ENCODE measurements around the gene IRF9.

IRF9 gene

DNA sequence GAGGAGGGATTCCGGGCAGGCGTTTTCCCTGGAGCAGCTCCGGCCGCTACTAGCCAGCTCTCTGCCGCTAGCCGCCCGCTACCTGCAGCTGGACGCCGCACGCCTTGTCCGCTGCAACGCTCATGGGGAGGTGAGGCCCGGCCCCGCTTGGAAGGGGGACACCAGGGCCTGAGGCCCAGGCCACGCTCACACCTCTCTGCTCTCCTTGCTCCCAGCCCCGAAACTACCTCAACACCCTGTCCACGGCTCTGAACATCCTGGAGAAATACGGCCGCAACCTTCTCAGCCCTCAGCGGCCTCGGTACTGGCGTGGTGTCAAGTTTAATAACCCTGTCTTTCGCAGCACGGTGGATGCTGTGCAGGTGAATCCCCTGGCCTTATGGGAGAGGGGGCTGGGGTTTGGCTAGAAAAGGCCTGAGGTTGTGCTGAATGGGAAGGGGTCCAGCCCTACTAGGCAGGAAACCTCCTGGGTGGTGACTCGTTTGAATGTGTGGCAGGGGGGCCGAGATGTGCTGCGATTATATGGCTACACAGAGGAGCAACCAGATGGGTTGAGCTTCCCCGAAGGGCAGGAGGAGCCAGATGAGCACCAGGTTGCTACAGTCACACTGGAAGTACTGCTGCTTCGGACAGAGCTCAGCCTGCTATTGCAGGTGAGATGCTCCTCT lies 13.2 kb upstream of the IRF9 start:
- TF ChIP-seq, protein P1, sequence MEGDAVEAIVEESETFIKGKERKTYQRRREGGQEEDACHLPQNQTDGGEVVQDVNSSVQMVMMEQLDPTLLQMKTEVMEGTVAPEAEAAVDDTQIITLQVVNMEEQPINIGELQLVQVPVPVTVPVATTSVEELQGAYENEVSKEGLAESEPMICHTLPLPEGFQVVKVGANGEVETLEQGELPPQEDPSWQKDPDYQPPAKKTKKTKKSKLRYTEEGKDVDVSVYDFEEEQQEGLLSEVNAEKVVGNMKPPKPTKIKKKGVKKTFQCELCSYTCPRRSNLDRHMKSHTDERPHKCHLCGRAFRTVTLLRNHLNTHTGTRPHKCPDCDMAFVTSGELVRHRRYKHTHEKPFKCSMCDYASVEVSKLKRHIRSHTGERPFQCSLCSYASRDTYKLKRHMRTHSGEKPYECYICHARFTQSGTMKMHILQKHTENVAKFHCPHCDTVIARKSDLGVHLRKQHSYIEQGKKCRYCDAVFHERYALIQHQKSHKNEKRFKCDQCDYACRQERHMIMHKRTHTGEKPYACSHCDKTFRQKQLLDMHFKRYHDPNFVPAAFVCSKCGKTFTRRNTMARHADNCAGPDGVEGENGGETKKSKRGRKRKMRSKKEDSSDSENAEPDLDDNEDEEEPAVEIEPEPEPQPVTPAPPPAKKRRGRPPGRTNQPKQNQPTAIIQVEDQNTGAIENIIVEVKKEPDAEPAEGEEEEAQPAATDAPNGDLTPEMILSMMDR (IDR thresholded peaks at IDR 0.05; ENCODE audit: low read depth, low read length): no peak

DNA sequence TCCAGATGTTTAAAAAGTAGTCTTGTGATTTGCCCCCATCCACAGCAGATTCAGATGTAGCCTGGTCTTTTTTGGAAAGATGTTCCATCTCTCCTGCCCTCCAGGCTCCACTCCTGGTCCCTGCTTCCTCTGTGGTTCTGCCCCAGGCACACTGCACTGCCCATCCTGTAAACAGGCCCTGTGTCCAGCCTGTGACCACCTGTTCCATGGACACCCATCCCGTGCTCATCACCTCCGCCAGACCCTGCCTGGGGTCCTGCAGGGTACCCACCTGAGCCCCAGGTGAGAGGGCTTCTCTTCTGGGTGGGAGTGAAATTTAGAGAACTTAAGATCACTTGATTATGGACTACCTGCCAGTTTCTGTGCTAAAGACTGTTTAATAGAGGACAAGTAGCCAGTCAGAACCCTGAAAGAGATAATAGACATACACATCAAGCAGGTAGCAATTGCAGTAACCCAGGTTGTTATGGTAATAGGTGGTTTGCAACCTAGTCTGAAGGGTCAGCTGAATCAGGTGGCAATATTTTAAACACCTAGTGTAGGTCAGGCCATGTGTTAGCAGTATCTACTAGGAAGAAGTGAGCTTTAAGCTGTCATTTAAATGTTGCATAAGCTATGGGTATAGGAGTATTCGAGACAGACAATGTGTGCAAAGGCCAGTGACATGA lies 11.6 kb upstream of the IRF9 start:
- no peak overlapping the region for H3K4me3 ChIP-seq (replicated peaks in 1 of 2; ENCODE audit: low read depth in 2 of 2, low read length in 2 of 2)
- no peak for DNase-seq (ENCODE audit: low read depth in 2 of 2)
- TF ChIP-seq, protein P1 (IDR thresholded peaks at IDR 0.05; ENCODE audit: low read depth, low read length): no peak

More for the DNA sequence above, 13.2 kb upstream of the IRF9 start:
- no peak for DNase-seq (ENCODE audit: low read depth in 2 of 2)
- peak overlapping the region; percentile 88 to 91 for H3K4me3 ChIP-seq (replicated peaks in 1 of 2; ENCODE audit: low read depth in 2 of 2, low read length in 2 of 2)

DNA sequence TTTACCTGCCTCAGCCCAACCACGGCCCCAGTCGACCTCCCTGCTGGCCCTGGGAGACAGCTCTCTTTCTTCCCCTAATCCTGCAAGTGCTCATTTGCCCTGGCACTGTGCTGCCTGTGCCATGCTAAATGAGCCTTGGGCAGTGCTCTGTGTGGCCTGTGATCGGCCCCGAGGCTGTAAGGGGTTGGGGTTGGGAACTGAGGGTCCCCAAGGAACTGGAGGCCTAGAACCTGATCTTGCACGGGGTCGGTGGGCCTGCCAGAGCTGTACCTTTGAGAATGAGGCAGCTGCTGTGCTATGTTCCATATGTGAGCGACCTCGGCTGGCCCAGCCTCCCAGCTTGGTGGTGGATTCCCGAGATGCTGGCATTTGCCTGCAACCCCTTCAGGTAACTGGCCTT lies 11.0 kb upstream of the IRF9 start:
- H3K4me3 ChIP-seq (replicated peaks in 1 of 2; ENCODE audit: low read depth in 2 of 2, low read length in 2 of 2): no peak overlapping the region
- no peak for DNase-seq (ENCODE audit: low read depth in 2 of 2)
- TF ChIP-seq, protein P1 (IDR thresholded peaks at IDR 0.05; ENCODE audit: low read depth, low read length): no peak

DNA sequence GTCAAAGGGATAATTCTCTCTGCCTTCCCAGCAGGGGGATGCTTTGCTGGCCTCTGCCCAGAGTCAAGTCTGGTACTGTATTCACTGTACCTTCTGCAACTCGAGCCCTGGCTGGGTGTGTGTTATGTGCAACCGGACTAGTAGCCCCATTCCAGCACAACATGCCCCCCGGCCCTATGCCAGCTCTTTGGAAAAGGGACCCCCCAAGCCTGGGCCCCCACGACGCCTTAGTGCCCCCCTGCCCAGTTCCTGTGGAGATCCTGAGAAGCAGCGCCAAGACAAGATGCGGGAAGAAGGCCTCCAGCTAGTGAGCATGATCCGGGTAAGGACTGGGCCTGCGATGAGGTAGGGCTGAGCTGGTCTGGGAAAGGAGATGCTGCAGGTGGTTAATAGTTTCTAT lies 10.5 kb upstream of the IRF9 start:
- TF ChIP-seq, protein P1 (IDR thresholded peaks at IDR 0.05; ENCODE audit: low read depth, low read length): no peak
- DNase-seq (ENCODE audit: low read depth in 2 of 2): no peak
- H3K4me3 ChIP-seq (replicated peaks in 1 of 2; ENCODE audit: low read depth in 2 of 2, low read length in 2 of 2): no peak overlapping the region

DNA sequence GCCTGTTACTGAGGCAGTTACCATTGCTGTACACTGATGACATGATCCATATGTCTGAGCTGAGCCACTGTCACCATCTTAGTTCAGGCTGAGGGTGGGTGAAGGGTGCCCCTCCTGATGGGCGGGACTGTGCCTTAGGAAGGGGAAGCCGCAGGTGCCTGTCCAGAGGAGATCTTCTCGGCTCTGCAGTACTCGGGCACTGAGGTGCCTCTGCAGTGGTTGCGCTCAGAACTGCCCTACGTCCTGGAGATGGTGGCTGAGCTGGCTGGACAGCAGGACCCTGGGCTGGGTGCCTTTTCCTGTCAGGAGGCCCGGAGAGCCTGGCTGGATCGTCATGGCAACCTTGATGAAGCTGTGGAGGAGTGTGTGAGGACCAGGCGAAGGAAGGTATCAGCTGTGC lies 10.1 kb upstream of the IRF9 start:
- H3K4me3 ChIP-seq (replicated peaks in 1 of 2; ENCODE audit: low read depth in 2 of 2, low read length in 2 of 2): no peak overlapping the region
- no peak for DNase-seq (ENCODE audit: low read depth in 2 of 2)
- TF ChIP-seq, protein P1 (IDR thresholded peaks at IDR 0.05; ENCODE audit: low read depth, low read length): no peak

DNA sequence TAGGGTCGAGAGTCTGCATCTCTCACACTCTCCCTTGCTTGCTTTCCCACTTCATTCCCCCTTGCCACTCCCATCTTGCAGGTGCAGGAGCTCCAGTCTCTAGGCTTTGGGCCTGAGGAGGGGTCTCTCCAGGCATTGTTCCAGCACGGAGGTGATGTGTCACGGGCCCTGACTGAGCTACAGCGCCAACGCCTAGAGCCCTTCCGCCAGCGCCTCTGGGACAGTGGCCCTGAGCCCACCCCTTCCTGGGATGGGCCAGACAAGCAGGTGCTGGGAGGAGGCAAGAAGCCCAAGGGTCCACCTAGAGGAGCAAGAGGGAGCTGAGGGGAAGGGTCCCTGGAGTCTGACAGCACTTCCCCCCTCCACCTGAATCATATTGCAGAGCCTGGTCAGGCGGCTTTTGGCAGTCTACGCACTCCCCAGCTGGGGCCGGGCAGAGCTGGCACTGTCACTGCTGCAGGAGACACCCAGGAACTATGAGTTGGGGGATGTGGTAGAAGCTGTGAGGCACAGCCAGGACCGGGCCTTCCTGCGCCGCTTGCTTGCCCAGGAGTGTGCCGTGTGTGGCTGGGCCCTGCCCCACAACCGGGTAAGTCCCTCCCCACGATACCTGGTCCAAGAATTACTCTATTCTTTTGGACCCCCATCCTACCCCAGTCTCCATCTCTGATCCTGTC lies 9.5 kb upstream of the IRF9 start:
- TF ChIP-seq, protein P1 (IDR thresholded peaks at IDR 0.05; ENCODE audit: low read depth, low read length): no peak
- H3K4me3 ChIP-seq (replicated peaks in 1 of 2; ENCODE audit: low read depth in 2 of 2, low read length in 2 of 2): no peak overlapping the region
- no peak for DNase-seq (ENCODE audit: low read depth in 2 of 2)

Data from cardiac fibroblast (primary cell).